Colon (tissue), 2 donors: ENCODE results near the gene GLP2R.
"Not testable (repeated sequence)": the region's sequence is repeated elsewhere in the genome, so short reads cannot be mapped to it uniquely, and the experiment has no call there.

Source experiments
- FAIRE-seq: peaks from 2 replicates; lab custom pipeline; 2012; peaks lifted over from hg19 to GRCh38; lab: Jason Lieb, UNC
- donor health status: control.
- donor health status: control.

Gene GLP2R, protein sequence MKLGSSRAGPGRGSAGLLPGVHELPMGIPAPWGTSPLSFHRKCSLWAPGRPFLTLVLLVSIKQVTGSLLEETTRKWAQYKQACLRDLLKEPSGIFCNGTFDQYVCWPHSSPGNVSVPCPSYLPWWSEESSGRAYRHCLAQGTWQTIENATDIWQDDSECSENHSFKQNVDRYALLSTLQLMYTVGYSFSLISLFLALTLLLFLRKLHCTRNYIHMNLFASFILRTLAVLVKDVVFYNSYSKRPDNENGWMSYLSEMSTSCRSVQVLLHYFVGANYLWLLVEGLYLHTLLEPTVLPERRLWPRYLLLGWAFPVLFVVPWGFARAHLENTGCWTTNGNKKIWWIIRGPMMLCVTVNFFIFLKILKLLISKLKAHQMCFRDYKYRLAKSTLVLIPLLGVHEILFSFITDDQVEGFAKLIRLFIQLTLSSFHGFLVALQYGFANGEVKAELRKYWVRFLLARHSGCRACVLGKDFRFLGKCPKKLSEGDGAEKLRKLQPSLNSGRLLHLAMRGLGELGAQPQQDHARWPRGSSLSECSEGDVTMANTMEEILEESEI

DNA sequence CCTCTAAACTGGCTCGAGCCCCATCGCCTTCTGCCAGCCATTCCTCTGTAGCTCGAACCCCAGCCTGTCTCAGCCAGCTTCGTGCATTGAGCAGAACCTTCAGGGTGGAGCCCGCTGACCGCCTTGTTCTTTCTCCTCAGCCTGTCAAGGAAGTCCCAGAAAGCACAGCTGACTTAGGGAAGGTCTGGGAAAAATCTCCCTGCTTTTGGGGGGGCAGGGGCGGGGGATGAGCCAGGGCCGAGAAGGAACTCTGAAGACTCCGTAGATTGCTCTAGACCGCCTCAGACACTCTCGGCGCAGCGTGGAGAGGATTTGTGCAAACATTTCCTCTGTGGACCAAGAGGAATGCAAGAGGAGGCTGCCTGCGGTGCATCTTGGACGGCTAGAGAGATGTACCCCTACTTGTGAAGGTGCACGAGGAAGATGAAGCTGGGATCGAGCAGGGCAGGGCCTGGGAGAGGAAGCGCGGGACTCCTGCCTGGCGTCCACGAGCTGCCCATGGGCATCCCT lies at the start of gene GLP2R:
Gene GLP2R, plus strand, starts transcription at position 284 of the 510 bp plus-strand sequence. Its CDS starts 140 bp downstream, at position 424.
- FAIRE-seq, result no peak

DNA sequence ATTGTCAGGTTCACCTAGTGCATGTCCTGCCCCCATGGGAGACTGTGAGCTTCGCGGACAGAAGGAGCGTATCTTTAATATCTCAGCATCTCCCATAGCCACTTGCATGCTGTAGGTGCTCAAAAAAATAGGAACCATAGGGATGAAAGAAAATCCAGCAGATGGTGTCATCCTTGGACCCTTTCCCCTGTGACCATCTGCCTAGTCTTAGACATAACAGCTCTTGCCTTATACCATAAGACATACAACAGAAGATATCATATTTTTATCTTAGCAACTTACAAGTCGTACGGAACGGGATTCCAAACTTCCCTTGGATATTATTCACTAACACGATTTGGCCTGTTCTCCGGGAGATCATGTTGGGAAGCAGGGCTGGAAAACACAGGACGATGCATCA lies 48.8 kb upstream of the GLP2R start:
- FAIRE-seq, result no peak

DNA sequence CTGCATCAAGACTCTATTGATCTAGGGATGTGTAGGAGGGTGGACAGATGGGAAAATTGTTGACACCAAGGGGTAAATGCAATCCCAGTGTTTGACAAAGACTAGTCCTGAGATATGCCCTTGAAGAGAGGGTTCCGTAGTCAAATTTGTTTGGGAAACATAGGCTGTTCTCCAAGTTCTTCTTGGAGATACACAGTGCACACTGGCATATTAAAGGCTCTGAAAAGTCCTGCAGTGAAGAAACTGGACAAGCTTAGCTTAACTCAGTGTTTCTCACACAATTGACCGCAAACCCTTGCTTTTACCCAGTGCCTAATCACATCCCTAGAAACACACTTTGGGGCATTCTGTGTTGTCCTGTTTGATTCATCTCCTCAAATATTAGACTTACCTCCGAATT lies 45.2 kb upstream of the GLP2R start:
- FAIRE-seq, result no peak

DNA sequence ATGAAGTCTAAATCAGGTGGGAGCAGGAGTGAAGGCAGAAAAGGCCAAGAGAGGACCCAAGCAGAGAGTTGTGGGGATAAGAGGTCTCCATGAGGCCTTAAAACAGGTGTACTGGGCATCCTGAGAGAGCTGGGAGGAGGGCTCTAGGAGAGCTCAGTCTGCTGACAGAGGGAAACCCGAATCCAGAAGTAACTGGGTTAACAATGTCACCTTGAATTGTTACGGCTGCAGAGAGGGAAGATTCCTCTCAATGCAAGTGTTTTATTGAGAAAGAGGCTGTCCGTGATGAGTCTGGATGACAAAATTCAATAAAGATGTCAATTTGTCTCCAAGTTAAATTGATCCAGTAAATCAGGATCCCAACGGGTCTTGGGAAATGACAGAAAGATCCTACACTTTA lies 42.7 kb upstream of the GLP2R start:
- FAIRE-seq, result no peak

DNA sequence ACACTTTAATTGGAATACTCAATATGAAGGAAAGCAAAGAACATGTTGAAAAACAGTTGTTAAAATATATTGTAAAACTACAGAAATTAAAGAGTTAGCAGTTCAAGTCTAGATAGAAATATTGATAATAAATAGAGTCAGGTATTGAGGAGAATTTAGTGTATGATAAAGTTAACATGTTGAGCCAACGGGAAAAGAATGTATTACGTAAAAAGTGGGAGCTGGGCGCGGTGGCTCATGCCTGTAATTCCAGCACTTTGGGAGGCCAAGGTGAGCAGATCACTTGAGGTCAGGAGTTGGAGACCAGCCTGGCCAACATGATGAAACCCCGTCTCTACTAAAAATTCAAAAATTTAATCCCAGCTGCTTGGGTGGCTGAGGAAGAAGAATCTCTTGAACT lies 42.3 kb upstream of the GLP2R start:
- FAIRE-seq, result not testable (repeated sequence)

DNA sequence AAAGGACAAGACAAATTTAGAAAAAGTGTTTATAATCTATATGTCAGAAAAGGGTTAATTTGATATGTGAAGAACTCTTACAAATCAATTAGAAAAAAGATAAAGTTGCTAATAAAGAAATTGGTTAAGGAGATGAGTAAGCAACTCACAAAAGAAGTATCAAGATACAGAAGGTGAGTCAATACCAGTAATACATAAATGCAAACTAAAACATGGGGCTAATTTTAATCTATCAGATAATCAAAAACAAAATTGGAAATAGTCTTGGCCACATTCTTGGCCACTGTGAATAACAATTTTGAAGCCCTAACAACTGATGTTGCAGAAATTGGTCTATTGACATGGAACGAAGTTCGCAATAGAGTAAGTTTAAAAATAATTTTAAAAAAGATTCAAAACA lies 41.2 kb upstream of the GLP2R start:
- FAIRE-seq, result no peak

DNA sequence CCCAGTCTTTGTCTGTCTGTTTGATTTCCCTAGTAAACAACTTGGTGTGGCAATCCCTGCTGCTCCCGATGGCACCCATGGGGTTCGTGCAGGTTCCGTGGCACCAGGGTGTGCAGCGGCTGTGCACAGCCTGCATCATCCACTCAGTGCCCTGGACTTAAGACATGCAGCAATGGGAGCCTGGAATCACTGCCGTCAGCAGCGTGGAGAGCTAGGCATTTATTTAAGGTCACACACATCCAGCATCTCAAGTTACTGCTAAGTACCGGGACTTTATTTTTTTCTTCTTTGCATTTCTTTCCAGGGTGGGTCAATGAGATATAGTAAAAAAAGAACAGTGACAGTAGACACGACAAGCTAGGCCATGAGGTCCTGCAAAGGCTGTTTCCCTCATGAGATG lies 37.1 kb upstream of the GLP2R start:
- FAIRE-seq, result no peak

DNA sequence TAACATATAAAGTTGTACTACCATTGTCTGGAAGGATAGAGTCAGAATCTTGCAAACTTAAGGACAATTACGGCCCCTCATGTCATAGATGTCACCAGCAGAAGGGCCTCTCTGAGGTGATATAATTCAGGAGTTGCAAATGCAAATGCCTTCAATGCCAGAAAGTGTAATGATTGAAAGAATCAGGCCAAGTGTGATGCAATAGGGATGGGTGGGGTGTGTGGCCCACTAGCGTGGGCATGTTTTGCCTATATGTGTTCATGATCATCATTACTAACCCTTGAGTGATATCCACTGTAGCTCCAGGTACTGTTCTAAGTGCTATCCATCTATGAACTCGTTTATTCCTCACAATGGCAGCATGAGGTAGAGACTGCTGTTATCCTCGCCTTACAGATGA lies 35.4 kb upstream of the GLP2R start:
- no peak for FAIRE-seq

DNA sequence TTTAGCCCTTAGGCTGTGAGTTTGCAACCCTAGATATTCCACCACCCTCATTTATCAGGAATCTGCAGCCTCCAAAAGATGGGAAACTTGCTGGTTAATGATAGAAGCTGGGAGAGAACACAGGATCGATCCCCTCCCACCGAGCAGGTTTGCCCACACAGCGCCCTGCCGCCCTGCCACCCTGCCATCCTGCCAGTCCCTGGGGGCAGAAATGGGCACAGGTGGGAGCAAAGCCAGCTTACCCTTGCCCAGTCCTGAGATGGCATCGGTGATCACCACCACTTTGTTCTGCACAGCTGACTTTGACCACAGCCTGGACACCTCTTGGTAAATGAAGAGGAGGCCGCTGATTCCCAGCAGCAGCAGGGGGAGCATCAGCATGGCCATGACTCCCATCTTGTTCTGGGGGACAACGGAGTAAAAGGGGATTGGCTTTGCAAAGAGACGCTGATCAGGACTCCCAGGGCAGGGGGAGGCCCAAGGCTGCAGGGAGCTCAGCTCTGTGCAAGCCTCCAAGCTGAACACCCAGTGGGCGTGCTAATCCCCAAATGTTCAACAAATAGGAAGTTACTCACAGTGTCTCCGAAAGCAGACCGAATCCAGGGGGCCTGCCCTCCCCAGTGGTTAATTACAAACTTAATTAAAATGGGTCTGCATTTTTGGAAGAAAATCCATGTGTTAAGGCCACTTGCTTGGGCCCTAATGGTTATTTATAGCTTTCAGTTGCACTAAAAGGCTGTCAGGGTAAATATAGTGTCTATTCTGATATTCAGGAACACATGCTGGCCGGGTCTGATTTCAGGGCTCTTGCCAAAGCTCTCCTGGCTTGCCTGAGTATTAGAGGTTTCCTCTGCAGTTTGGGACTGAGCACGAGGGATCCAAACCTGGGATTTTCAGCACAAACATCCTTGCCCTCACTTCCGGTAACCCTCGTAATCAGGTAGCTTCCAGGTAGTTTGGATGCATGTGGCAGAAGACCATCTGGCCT lies 34.5 kb upstream of the GLP2R start, which contains the start of gene DHRS7C:
Gene DHRS7C, minus strand, starts transcription at position 704 of the 988 bp plus-strand sequence. Its CDS starts 308 bp downstream, at position 396.
- no peak for FAIRE-seq

DNA sequence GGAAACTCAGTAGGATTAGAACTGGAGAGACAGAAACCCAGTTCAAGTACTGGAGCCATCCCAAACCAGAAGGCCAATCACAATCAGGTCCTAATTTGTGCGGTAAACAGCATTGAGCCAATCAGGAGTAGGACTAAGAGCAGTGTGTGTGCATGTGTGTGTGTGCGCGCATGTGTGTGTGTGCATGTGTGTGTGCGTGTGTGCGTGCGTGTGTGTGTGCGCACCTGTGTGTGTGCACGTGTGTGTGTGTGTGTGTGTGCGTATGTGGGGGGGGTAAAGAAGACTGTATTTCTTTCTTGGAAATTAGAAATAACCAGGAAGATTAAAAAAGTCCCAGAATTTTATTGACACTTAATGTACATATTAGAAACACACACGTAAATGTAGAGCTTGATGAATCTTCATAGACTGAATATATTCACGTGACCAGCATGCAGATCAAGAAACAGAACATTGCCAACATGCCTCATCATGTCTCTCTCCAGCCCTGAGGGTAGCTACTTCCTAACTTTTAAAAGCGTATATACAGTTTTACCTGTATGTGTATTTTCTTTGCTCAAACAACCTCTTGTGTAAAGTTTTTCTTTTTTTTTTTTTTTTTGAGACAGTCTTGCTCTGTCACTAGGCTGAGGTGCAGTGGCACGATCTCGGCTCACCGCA lies 33.4 kb upstream of the GLP2R start:
- no peak for FAIRE-seq

DNA sequence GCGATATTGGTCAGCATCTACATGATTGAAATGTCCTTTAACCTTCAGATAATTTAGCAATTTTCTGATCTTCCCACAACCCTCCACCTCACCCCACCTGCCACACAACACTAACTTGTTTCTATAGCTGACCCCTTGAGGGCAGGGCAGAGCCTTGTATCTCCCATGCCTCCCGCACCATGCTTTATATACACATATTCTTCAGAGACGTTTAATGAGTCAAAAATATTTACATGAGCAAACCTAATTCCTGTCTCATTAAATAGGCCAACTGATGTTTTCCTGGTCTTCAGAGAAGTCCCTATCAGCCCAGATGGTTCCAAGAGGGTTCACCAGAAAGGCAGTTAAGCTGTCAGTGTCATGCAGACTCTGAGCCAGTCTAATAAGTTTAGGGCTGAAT lies 27.7 kb upstream of the GLP2R start:
- no peak for FAIRE-seq

DNA sequence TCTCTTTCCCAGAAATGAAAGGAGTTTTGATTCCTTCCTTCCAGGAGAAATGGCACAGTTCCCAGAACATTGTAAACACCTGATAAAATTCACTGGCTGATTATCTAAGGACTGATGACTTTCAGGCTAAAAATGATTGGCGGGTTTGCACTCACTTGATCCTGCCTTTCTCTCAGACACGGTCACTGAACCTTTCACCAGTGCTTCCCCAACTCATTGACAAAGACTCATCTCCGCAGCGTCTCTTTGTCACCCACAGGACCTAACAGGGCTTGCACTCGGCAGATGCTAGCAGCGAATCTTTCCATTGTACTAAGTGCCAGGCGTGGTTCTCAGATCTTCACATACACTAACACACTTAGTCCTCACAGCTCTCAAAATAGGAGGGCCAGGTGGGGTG lies 27.0 kb upstream of the GLP2R start:
- no peak for FAIRE-seq

DNA sequence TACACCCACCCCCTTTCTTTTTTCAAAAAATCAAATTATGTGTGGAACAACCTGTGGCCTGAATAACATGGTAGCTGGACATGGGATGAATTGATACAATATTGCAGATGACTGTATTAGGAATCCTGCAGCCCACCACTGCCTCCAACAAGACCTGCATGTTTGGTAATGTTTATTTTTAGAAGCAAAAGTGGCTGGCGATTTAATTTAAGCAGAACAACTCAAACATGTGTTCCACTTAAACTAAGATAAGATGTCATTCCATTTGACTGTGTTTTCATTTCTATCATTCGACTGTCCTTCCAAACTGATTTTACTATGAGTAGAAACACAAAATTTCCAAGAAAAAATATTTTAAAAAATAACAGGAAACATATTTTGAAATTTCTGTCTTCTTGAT lies 24.2 kb upstream of the GLP2R start:
- no peak for FAIRE-seq

DNA sequence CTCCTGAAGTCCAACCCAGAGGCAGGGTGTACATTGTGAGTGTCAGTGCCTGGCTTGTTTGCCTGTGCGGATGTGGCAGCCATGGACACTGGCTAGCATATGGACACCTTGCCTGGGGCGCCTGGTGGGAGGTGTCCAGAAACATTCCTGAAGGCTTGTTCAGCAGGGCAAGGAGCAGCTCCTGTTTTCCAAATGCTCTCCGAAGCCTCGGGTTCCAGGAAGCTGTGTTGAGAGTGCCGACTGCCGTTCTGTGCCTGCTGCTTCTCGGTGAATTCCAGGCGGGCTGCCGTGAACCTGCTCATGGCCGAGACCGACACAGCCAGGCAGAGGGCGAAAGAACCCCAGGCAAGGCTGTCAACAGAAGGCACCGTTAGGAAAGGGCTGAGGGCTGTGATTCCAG lies 23.4 kb upstream of the GLP2R start:
- FAIRE-seq, result no peak

DNA sequence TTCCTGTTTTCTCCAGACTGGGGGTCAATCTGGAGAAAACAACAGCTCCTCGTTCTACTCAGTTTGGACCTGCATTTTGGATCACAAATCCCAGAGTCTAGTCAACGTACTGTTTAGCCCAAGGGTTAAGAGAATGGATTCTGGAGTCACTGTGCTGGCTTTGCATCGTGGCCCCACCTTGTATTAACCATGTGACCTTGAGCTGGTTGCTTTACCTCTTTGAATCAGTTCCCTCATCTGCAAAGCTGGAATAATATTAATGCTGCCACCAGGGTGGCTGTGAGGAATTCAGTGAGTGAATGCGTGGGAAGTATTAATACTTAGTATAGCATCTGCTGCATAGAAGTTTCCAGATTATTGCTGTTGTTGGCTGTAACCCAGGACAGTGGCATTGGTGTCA lies 23.0 kb upstream of the GLP2R start:
- no peak for FAIRE-seq

DNA sequence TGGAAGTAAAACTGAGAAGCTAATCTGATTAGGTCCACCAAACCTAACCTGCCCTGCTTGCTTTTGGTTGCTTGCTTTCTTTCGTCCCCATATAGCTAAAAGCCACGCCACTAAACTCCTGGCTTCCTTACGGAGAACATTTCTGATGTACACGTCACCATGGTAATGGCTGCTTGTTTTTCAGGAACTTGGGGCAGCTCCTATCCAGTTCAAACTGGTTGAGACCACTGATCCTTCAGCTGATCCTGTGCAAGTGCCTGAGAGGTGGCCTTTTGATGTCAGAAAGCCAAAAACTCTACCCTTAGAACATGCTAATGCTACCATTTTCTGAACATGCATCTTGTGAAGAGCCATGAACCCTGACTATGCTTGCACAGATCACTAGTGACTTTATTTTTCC lies 20.0 kb upstream of the GLP2R start:
- no peak for FAIRE-seq

DNA sequence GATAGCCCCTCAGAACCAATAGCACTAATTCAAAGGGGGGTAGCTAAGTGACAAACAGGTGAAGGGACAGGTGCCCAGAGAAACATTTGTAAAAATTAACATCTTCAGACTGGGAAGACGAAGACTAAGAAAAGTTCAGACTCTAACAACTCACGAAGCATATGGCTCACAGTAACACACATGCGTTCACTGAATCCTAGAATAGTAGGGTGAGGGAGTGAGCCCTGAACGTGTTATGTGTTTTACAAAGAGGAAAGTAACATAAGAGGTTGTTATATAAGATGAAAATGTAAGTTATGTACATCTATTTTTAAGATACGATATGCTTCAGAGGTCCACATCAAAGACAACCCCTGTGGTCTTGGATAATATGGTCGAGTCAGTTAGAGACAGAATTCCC lies 19.0 kb upstream of the GLP2R start:
- FAIRE-seq, result no peak

DNA sequence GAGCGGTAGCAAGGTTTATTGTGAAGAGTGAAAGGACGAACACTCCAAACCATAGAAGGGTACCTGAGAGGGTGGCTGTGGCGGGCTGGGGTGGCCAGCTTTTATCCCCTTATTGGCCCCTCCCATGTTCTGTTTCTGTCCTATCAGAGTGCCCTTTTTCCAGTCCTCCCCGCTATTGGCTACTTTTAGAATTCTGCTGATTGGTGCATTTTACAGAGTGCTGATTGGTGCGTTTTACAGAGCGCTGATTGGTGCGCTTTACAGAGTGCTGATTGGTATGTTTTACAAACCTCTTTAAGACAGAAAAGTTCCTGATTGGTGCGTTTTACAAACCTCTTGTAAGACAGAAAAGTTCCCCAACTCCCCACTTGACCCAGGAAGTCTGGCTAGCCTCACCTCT lies 16.3 kb upstream of the GLP2R start:
- FAIRE-seq, result no peak

DNA sequence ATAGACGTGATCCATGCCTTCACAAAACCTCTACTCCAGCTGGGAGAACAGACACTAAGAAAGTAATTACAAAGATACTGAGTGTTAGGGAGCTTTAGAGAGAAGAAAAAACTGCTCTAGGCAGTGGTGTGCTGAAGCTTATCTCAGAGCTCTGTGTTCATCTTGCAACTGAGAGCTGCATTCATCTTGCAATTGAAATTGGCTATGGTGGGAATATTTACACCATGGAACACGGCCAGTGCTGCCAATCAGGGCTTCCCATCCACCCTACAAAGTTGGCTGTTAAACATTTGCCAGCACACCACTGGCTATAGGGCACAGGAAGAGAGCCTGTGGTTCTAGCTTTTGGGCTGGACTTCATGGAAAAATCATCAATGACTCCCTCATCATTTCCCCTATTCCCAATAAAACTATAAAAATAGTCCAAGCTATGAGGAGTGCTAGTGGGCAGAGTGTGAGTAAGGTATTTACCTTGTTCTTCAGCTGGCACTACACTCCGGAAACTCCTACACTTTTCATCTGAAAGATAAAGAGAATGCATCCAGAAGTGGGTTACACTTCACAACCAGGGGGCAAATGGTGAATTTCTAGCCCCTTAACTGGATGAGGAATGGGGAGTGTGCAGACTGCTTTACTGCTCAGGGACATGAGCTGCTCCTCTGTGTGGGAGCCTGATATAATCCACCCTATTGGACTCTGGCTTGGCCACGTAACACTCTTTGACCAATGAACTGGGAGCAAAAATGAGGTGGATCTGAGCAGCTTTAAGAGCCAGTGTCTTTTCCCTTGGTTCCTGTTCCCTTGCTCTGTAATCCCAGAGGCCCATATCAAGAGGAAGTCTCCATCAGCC lies 15.4 kb upstream of the GLP2R start:
- FAIRE-seq, result no peak

DNA sequence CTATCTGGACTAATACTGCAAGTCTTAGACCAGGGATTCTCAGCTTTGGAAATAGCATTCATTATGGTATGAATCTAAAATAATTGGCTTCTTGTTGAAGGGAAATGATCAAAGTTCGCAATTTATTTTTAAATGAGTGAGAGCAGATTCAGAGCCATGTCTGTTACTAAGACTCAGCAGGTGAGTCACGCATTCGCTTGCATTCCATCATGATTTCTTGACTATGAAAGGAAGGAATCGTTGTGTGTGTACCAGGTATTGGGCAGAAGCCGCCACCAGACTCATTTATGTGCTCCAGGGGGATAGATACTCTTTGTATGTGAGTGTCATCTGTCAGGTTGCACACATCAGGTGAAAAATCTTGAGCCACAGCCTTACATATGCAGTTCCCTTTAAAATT lies 14.6 kb upstream of the GLP2R start:
- FAIRE-seq, result no peak

DNA sequence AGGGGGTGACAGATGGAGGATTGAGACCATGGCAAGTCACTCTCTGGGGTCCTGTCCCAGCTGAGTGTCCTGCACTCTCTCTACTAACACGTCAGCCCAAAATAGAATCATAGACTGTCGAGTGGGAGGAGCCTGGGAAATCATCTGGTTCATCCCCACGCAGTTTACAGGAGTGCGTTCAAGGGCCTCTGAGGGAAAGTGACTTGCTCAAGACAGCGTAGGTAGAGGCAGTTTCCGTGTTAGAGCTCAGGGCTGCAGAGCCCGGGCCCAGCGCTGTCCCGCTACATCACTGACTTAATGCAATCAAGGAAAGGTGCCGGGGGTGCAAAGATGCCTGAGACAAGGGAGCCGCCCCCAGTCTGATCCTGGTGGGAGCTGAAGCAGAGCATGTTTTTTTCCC lies 14.2 kb upstream of the GLP2R start:
- FAIRE-seq, result no peak
